Measurements from ENCODE around the gene CSMD2.

The CSMD2 gene

GRCh38 chr1:34129630-34130029 lies 35.4 kb downstream of the CSMD2 start:
- no peak overlapping the region for H3K27ac ChIP-seq (ENCODE audit: low read length)
- no peak overlapping the region for H3K9ac ChIP-seq (ENCODE audit: low read length in 2 of 2)
- no peaks in the 10 kb centered on the region for H3K36me3 ChIP-seq (ENCODE audit: control insufficient read depth in 2 of 2, insufficient read depth in 2 of 2, low read length in 2 of 2)
- no peaks in the 10 kb centered on the region for H3K4me1 ChIP-seq (ENCODE audit: control insufficient read depth, insufficient read depth, low read length)
- H3K9me3 ChIP-seq (ENCODE audit: control insufficient read depth in 2 of 2, low read length in 2 of 2): peaks cover 0 to 5% of the 10 kb centered on the region in 2 donors
- peaks cover 2 to 9% of the 10 kb centered on the region in 2 donors for H3K27me3 ChIP-seq (ENCODE audit: control insufficient read depth in 1 of 2, insufficient read depth in 2 of 2, low read length in 2 of 2)
- H3K4me3 ChIP-seq (ENCODE audit: low read length in 2 of 2): no peak overlapping the region

- Histone ChIP-seq H3K4me1 (ENCODE audit: control insufficient read depth, insufficient read depth, low read length) (no peaks in the 10 kb centered on the region), H3K9ac (ENCODE audit: low read length in 2 of 2) (no peak overlapping the region), H3K36me3 (ENCODE audit: control insufficient read depth in 2 of 2, insufficient read depth in 2 of 2, low read length in 2 of 2) (no peaks in the 10 kb centered on the region), H3K27me3 (ENCODE audit: control insufficient read depth in 1 of 2, insufficient read depth in 2 of 2, low read length in 2 of 2) (peaks cover 2 to 9% of the 10 kb centered on the region in 2 donors), H3K9me3 (ENCODE audit: control insufficient read depth in 2 of 2, low read length in 2 of 2) (peaks cover 0 to 5% of the 10 kb centered on the region in 2 donors), H3K4me3 (ENCODE audit: low read length in 2 of 2) (no peak overlapping the region), H3K27ac (ENCODE audit: low read length) (no peak overlapping the region)
Measured at GRCh38 chr1:34128186-34128889, 36.7 kb downstream of the CSMD2 start.

- Histone ChIP-seq H3K9me3 (ENCODE audit: control insufficient read depth in 2 of 2, low read length in 2 of 2) (peaks cover 0 to 3% of the 10 kb centered on the region in 2 donors), H3K9ac (ENCODE audit: low read length in 2 of 2) (no peak overlapping the region), H3K4me3 (ENCODE audit: low read length in 2 of 2) (no peak overlapping the region), H3K36me3 (ENCODE audit: control insufficient read depth in 2 of 2, insufficient read depth in 2 of 2, low read length in 2 of 2) (no peaks in the 10 kb centered on the region), H3K4me1 (ENCODE audit: control insufficient read depth, insufficient read depth, low read length) (no peaks in the 10 kb centered on the region), H3K27me3 (ENCODE audit: control insufficient read depth in 1 of 2, insufficient read depth in 2 of 2, low read length in 2 of 2) (peaks cover 2 to 9% of the 10 kb centered on the region in 2 donors), H3K27ac (ENCODE audit: low read length) (no peak overlapping the region)
Measured at GRCh38 chr1:34127006-34128000, 37.7 kb downstream of the CSMD2 start.

GRCh38 chr1:34126486-34126885 lies 38.5 kb downstream of the CSMD2 start:
- Histone ChIP-seq H3K36me3 (ENCODE audit: control insufficient read depth in 2 of 2, insufficient read depth in 2 of 2, low read length in 2 of 2) (no peaks in the 10 kb centered on the region), H3K9me3 (ENCODE audit: control insufficient read depth in 2 of 2, low read length in 2 of 2) (no peaks in the 10 kb centered on the region), H3K4me3 (ENCODE audit: low read length in 2 of 2) (no peak overlapping the region), H3K27ac (ENCODE audit: low read length) (no peak overlapping the region), H3K4me1 (ENCODE audit: control insufficient read depth, insufficient read depth, low read length) (no peaks in the 10 kb centered on the region), H3K27me3 (ENCODE audit: control insufficient read depth in 1 of 2, insufficient read depth in 2 of 2, low read length in 2 of 2) (peaks cover 2 to 9% of the 10 kb centered on the region in 2 donors), H3K9ac (ENCODE audit: low read length in 2 of 2) (no peak overlapping the region)

GRCh38 chr1:34125721-34126380 lies 39.2 kb downstream of the CSMD2 start:
- Histone ChIP-seq H3K4me3 (ENCODE audit: low read length in 2 of 2) (no peak overlapping the region), H3K9ac (ENCODE audit: low read length in 2 of 2) (no peak overlapping the region), H3K36me3 (ENCODE audit: control insufficient read depth in 2 of 2, insufficient read depth in 2 of 2, low read length in 2 of 2) (no peaks in the 10 kb centered on the region), H3K27ac (ENCODE audit: low read length) (no peak overlapping the region), H3K9me3 (ENCODE audit: control insufficient read depth in 2 of 2, low read length in 2 of 2) (no peaks in the 10 kb centered on the region), H3K27me3 (ENCODE audit: control insufficient read depth in 1 of 2, insufficient read depth in 2 of 2, low read length in 2 of 2) (peaks cover 2 to 9% of the 10 kb centered on the region in 2 donors), H3K4me1 (ENCODE audit: control insufficient read depth, insufficient read depth, low read length) (no peaks in the 10 kb centered on the region)

GRCh38 chr1:34122080-34122932 lies 42.7 kb downstream of the CSMD2 start:
- Histone ChIP-seq H3K9me3 (ENCODE audit: control insufficient read depth in 2 of 2, low read length in 2 of 2) (no peaks in the 10 kb centered on the region), H3K27me3 (ENCODE audit: control insufficient read depth in 1 of 2, insufficient read depth in 2 of 2, low read length in 2 of 2) (peaks cover 2 to 6% of the 10 kb centered on the region in 2 donors), H3K4me1 (ENCODE audit: control insufficient read depth, insufficient read depth, low read length) (no peaks in the 10 kb centered on the region), H3K36me3 (ENCODE audit: control insufficient read depth in 2 of 2, insufficient read depth in 2 of 2, low read length in 2 of 2) (no peaks in the 10 kb centered on the region), H3K27ac (ENCODE audit: low read length) (no peak overlapping the region), H3K9ac (ENCODE audit: low read length in 2 of 2) (no peak overlapping the region), H3K4me3 (ENCODE audit: low read length in 2 of 2) (no peak overlapping the region)

GRCh38 chr1:34115233-34115632 lies 49.8 kb downstream of the CSMD2 start:
- Histone ChIP-seq H3K9me3 (ENCODE audit: control insufficient read depth in 2 of 2, low read length in 2 of 2) (peaks cover 0 to 4% of the 10 kb centered on the region in 2 donors), H3K4me1 (ENCODE audit: control insufficient read depth, insufficient read depth, low read length) (no peaks in the 10 kb centered on the region), H3K27ac (ENCODE audit: low read length) (no peak overlapping the region), H3K36me3 (ENCODE audit: control insufficient read depth in 2 of 2, insufficient read depth in 2 of 2, low read length in 2 of 2) (no peaks in the 10 kb centered on the region), H3K27me3 (ENCODE audit: control insufficient read depth in 1 of 2, insufficient read depth in 2 of 2, low read length in 2 of 2) (no peaks in the 10 kb centered on the region), H3K9ac (ENCODE audit: low read length in 2 of 2) (no peak overlapping the region), H3K4me3 (ENCODE audit: low read length in 2 of 2) (no peak overlapping the region)

- Histone ChIP-seq H3K4me1 (ENCODE audit: control insufficient read depth, insufficient read depth, low read length) (no peaks in the 10 kb centered on the region), H3K9me3 (ENCODE audit: control insufficient read depth in 2 of 2, low read length in 2 of 2) (peaks cover 0 to 7% of the 10 kb centered on the region in 2 donors), H3K27ac (ENCODE audit: low read length) (no peak overlapping the region), H3K27me3 (ENCODE audit: control insufficient read depth in 1 of 2, insufficient read depth in 2 of 2, low read length in 2 of 2) (peaks cover 0 to under 1% of the 10 kb centered on the region in 2 donors), H3K9ac (ENCODE audit: low read length in 2 of 2) (no peak overlapping the region), H3K36me3 (ENCODE audit: control insufficient read depth in 2 of 2, insufficient read depth in 2 of 2, low read length in 2 of 2) (no peaks in the 10 kb centered on the region), H3K4me3 (ENCODE audit: low read length in 2 of 2) (no peak overlapping the region)
Measured at GRCh38 chr1:34113887-34114286, 51.1 kb downstream of the CSMD2 start.

GRCh38 chr1:34113362-34113761 lies 51.7 kb downstream of the CSMD2 start:
- peaks cover 0 to 2% of the 10 kb centered on the region in 2 donors for H3K27me3 ChIP-seq (ENCODE audit: control insufficient read depth in 1 of 2, insufficient read depth in 2 of 2, low read length in 2 of 2)
- no peak overlapping the region for H3K9ac ChIP-seq (ENCODE audit: low read length in 2 of 2)
- H3K27ac ChIP-seq (ENCODE audit: low read length): no peak overlapping the region
- H3K4me1 ChIP-seq (ENCODE audit: control insufficient read depth, insufficient read depth, low read length): no peaks in the 10 kb centered on the region
- no peaks in the 10 kb centered on the region for H3K36me3 ChIP-seq (ENCODE audit: control insufficient read depth in 2 of 2, insufficient read depth in 2 of 2, low read length in 2 of 2)
- no peak overlapping the region for H3K4me3 ChIP-seq (ENCODE audit: low read length in 2 of 2)
- H3K9me3 ChIP-seq (ENCODE audit: control insufficient read depth in 2 of 2, low read length in 2 of 2): peaks cover 0 to 7% of the 10 kb centered on the region in 2 donors

GRCh38 chr1:34108711-34109110 lies 56.3 kb downstream of the CSMD2 start:
- no peak overlapping the region for H3K27ac ChIP-seq (ENCODE audit: low read length)
- H3K4me1 ChIP-seq (ENCODE audit: control insufficient read depth, insufficient read depth, low read length): no peaks in the 10 kb centered on the region
- H3K27me3 ChIP-seq (ENCODE audit: control insufficient read depth in 1 of 2, insufficient read depth in 2 of 2, low read length in 2 of 2): peaks cover 0 to 5% of the 10 kb centered on the region in 2 donors
- H3K9me3 ChIP-seq (ENCODE audit: control insufficient read depth in 2 of 2, low read length in 2 of 2): peaks cover 0 to 5% of the 10 kb centered on the region in 2 donors
- no peak overlapping the region for H3K9ac ChIP-seq (ENCODE audit: low read length in 2 of 2)
- no peak overlapping the region for H3K4me3 ChIP-seq (ENCODE audit: low read length in 2 of 2)
- no peaks in the 10 kb centered on the region for H3K36me3 ChIP-seq (ENCODE audit: control insufficient read depth in 2 of 2, insufficient read depth in 2 of 2, low read length in 2 of 2)
